SH-SY5Y (cell line): ENCODE results near the gene NOX5.

ENCODE experiments used
- GATA2 ChIP-seq: IDR thresholded peaks from 2 replicates; pipeline ENCODE4 v1.6.1; 2011; ENCODE audit warnings: mild to moderate bottlenecking, low read depth, low read length
- GATA3 ChIP-seq: IDR thresholded peaks from 2 replicates; pipeline ENCODE4 v1.6.1; 2011; ENCODE audit warnings: low read depth, mild to moderate bottlenecking, low read length, moderate library complexity

DNA sequence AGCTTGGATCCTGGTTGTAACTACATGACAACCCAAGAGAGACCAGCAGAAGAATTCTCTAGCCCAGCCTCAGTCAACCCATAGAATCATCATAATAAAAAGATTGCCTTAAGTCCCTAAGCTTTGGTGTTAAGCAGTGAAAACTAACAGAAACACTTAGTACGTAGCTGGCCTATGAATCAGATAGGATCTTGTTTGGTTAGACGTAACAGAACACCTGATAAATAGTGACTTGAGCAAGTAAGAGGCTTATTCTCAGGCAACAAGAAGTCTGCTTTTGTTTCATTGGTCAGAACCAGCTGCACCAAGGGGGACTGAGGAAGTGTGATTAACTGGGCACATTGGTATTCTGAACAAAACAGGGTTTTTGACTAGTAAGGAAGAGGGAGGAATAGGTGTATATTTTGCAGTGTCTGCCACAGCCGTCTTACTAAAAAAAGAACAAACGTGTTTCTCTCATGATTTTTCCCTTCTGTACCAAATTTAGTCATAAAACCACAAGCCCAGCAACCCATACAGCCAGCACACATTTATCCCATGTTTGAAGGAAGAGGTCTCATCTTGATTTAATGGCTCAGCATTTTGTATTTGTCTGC, 92.6 kb downstream of the NOX5 start:
- TF ChIP-seq GATA3: no peak
- no peak for TF ChIP-seq GATA2
